ENCODE measurements around the gene PDE4B. TPM values are rescaled to one million over a fixed set of nuclear protein-coding genes. Genes with fewer than 3 reads are reported as not detected.

The PDE4B gene
- total RNA-seq, 4 donors from 2014 or later, result 5.5 to 13.6 (median 9.3) TPM

DNA sequence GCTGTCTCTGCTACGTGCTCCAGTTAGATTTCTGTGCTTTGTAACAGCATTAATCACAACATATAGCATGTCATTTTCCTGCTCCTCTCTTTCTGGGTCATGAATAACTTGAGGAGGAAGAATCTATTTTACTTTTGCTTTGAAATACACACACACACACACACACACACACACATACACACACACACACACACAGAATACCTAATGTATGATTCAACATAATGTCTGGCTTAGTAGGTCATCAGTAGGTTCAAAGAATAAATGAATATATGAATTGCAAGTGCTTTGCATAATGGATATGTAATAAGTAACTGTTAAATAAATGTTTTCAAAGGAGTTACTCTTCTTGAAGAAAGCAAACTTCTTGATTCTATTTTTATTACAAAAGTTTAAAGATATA is 249.0 kb downstream of the PDE4B start:
- 61 to 62% methylated on average over 1 of the region's 1 CpG for WGBS, 2 donors
- DNase-seq (ENCODE audit: low spot score in 2 of 2), result no peak
- no peak overlapping the region for H3K4me3 ChIP-seq (ENCODE audit: low read depth, poor library complexity, severe bottlenecking)
- intact Hi-C loops (cut with DNase I; ENCODE audit: low total_unique reads), result no loop called here
- TF ChIP-seq, protein P1, sequence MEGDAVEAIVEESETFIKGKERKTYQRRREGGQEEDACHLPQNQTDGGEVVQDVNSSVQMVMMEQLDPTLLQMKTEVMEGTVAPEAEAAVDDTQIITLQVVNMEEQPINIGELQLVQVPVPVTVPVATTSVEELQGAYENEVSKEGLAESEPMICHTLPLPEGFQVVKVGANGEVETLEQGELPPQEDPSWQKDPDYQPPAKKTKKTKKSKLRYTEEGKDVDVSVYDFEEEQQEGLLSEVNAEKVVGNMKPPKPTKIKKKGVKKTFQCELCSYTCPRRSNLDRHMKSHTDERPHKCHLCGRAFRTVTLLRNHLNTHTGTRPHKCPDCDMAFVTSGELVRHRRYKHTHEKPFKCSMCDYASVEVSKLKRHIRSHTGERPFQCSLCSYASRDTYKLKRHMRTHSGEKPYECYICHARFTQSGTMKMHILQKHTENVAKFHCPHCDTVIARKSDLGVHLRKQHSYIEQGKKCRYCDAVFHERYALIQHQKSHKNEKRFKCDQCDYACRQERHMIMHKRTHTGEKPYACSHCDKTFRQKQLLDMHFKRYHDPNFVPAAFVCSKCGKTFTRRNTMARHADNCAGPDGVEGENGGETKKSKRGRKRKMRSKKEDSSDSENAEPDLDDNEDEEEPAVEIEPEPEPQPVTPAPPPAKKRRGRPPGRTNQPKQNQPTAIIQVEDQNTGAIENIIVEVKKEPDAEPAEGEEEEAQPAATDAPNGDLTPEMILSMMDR (IDR thresholded peaks at IDR 0.05), result no peak
- no peak for TF ChIP-seq POLR2A (IDR thresholded peaks at IDR 0.05)

- DNase-seq (ENCODE audit: low spot score in 2 of 2), result no peak
- H3K4me3 ChIP-seq (ENCODE audit: low read depth, poor library complexity, severe bottlenecking), result no peak overlapping the region
- intact Hi-C loops (cut with DNase I; ENCODE audit: low total_unique reads), result no loop called here
- WGBS, 2 donors, result 56 to 79% methylated on average over 1 of the region's 1 CpG
- no peak for TF ChIP-seq POLR2A (IDR thresholded peaks at IDR 0.05)
- TF ChIP-seq, protein P1 (IDR thresholded peaks at IDR 0.05), result no peak
These were observed 250.5 kb downstream of the PDE4B start for GRCh38 chr1:66043186-66043585.

DNA sequence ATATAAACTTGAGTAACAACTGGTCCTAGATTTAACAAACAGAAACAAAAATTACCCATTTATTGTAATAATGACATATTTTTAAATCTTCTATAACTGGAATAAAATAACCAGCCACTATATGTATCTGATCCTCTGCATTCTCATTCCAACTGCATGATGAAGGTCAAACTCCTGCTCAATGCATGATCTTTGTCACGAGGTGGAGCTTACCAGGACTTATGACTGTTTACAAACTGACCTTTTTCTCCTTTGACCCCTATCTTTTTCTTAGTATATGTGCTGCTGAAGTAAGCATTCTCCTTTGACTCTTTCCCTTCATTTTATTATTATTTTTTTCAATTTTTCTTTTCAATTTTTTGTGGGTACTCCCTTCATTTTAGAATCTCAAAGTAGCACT is 252.2 kb downstream of the PDE4B start:
- TF ChIP-seq POLR2A (IDR thresholded peaks at IDR 0.05), result no peak
- TF ChIP-seq, protein P1 (IDR thresholded peaks at IDR 0.05), result no peak
- no peak overlapping the region for H3K4me3 ChIP-seq (ENCODE audit: low read depth, poor library complexity, severe bottlenecking)
- no peak for DNase-seq (ENCODE audit: low spot score in 2 of 2)
- intact Hi-C loops (cut with DNase I; ENCODE audit: low total_unique reads), result no loop called here
- WGBS, 2 donors, result 59 to 67% methylated on average over 1 of the region's 1 CpG

DNA sequence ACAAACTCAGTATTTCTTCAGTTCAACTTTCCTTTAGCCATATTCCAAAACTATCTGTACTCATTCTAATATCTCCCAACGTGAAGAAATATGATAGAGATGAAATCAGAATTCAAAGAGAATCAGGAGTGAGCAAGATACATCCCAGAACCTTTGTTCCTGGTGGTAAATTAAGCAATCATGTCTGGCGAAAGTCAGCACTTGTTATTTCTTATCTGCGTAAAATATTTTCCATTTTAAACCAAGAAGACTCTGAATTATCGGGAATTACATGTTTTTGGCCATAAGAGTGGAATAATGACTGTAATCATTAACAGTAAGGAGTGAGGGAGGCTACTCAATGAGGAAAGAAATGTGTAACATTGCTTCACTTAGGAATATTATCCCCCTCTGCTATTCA is 253.7 kb downstream of the PDE4B start:
- no peak for TF ChIP-seq POLR2A (IDR thresholded peaks at IDR 0.05)
- TF ChIP-seq, protein P1 (IDR thresholded peaks at IDR 0.05), result no peak
- 63% methylated on average over 4 of the region's 4 CpGs for WGBS, 2 donors
- H3K4me3 ChIP-seq (ENCODE audit: low read depth, poor library complexity, severe bottlenecking), result no peak overlapping the region
- no peak for DNase-seq (ENCODE audit: low spot score in 2 of 2)
- intact Hi-C loops (cut with DNase I; ENCODE audit: low total_unique reads), result no loop called here

DNA sequence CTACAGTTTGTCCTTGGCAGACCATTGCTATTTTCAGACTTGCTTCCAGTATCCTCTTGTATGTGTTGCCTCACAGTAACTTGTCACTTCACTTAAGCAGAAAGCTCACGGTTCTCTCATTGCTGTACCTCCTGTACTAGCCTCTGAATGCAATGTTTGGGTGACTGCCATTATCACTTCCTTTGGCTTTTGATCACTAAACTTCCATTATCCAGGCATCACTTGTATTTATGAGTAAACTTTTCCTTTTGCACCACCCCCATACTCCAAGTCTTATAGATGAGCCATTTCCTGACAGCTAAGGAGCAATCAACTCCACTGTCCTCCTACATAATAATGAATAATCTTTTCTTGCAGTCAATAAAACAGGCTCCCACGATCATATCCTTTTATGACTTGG is 255.3 kb downstream of the PDE4B start:
- no peak overlapping the region for H3K4me3 ChIP-seq (ENCODE audit: low read depth, poor library complexity, severe bottlenecking)
- TF ChIP-seq, protein P1 (IDR thresholded peaks at IDR 0.05), result no peak
- TF ChIP-seq POLR2A (IDR thresholded peaks at IDR 0.05), result no peak
- intact Hi-C loops (cut with DNase I; ENCODE audit: low total_unique reads), result no loop called here
- no peak for DNase-seq (ENCODE audit: low spot score in 2 of 2)
- WGBS, 2 donors, result 54 to 60% methylated on average over 2 of the region's 2 CpGs

- no peak for TF ChIP-seq POLR2A (IDR thresholded peaks at IDR 0.05)
- TF ChIP-seq, protein P1 (IDR thresholded peaks at IDR 0.05), result no peak
- intact Hi-C loops (cut with DNase I; ENCODE audit: low total_unique reads), result no loop called here
- no peak overlapping the region for H3K4me3 ChIP-seq (ENCODE audit: low read depth, poor library complexity, severe bottlenecking)
- DNase-seq (ENCODE audit: low spot score in 2 of 2), result no peak
- 68 to 78% methylated on average over 1 of the region's 1 CpG for WGBS, 2 donors
These were observed 257.4 kb downstream of the PDE4B start for GRCh38 chr1:66050123-66050522.

All from lower leg skin (tissue), 4 donors.